GM19438 (cell line): ENCODE measurements around the gene CERS6.
"Not testable (repeated sequence)": the region's sequence is repeated elsewhere in the genome, so short reads cannot be mapped to it uniquely, and the experiment has no call there.

Source experiments
- ATAC-seq: cut with Tn5 transposase; IDR thresholded peaks from one replicate; pipeline ENCODE4 v1.9.1; 2021; ENCODE audit warnings: low read depth; ENCODE audit not compliant: unreplicated experiment

The CERS6 gene, protein sequence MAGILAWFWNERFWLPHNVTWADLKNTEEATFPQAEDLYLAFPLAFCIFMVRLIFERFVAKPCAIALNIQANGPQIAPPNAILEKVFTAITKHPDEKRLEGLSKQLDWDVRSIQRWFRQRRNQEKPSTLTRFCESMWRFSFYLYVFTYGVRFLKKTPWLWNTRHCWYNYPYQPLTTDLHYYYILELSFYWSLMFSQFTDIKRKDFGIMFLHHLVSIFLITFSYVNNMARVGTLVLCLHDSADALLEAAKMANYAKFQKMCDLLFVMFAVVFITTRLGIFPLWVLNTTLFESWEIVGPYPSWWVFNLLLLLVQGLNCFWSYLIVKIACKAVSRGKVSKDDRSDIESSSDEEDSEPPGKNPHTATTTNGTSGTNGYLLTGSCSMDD

DNA sequence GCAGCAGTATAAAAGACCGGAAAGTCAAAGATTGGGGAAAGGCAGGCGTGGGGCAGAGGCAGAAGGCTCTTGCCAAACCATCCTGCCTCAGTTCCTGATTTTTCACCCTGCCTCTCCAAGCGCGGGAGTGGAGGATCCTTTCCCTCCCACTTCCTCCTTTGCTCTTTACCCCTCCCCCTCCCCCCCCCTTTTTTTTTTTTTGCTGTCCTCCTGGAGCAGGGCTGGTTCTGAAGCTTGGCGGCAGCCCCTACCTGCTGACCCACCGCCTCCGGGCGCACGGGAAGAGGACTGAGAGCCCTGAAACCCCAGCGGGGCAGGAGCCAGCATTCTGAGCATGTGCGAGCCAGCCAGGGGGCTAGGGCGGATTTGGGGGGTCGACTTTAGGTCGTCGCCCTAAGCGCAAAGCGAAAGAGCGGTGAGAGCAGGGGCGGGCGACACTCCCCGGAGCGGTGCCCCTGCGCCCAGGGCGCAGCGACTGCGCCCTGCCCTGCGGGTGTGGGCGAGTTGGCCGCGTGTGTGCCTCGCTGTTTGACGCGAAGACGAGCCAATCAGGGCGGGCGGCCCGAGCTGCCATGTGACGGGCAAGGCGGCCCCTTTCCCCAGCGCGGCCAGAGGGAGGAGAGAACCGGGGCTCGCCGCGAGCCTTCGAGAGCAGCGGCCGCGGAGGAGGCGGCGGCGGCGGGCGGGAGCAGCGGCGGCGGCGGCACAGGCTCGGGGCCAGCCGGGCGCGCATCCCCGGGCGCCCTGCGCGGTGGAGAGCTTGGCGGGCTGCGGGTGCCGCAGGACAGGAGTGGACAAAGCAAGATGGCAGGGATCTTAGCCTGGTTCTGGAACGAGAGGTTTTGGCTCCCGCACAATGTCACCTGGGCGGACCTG lies at the start of gene CERS6:
Gene CERS6, plus strand, starts transcription at position 628 of the 876 bp plus-strand sequence. Its CDS starts 177 bp downstream, at position 805.
- ATAC-seq: peak; percentile 90

DNA sequence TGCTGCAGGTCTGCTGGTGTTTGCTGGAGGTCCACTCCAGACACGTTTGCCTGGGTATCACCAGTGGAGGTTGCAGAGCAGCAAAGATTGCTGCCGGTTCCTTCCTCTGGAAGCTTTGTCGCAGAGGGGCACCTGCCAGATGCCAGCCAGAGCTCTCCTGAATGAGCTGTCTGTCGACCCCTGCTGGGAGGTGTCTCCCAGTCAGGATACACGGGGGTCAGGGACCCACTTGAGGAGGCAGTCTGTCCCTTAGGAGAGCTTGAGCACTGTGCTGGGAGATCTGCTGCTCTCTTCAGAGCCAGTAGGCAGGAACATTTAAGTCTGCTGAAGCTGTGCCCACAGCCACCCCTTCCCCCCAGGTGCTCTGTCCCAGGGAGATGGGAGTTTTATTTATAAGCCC lies 43.8 kb upstream of the CERS6 start:
- not testable (repeated sequence) for ATAC-seq

- not testable (repeated sequence) for ATAC-seq
These were observed 43.0 kb upstream of the CERS6 start for GRCh38 chr2:168413101-168413500.

- ATAC-seq: no peak
These were observed 39.5 kb upstream of the CERS6 start for GRCh38 chr2:168416555-168416954.

- ATAC-seq: peak; percentile 55
These were observed 33.5 kb upstream of the CERS6 start for GRCh38 chr2:168422584-168422983.

- ATAC-seq: no peak
These were observed 31.7 kb upstream of the CERS6 start for GRCh38 chr2:168424112-168424951.

- ATAC-seq: no peak
These were observed 31.1 kb upstream of the CERS6 start for GRCh38 chr2:168424971-168425370.

DNA sequence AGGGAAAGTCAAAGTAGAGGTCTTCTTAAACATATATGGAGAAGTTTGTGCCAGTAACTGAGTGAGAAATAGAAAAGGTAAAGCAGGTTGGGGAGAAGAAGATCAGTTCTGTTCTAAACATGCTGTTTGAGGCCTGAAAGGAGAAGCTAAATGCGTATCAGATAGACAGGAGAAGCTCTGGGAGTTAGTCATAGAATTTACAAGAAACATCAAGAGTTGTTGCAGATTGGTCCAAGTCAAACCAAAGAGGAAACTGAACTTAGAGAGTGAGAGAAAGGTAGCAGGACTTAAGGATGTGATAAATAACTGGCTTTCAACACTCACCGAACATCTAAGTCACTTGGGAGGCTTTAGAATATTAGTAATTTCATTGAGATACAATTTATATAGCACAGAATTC lies 29.2 kb upstream of the CERS6 start:
- ATAC-seq: no peak

DNA sequence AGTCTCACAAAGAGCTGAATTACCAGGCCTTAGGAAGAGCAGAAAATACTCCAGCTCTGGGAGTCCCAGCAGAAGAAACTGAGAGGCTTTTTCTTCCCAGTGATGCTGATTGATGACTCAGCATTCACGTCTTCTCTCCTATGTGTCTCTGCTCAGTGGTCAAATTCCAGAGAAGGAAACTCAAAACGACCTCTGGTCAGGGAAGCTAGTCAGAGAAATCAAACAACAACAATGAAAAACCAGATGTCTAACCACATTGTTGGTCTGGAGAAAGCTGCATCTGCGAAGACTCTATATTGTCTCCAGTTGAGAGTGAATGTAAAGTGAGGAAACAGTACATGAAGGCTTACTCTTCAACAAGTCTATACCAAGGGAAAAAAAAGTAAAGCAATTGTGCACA lies 28.6 kb upstream of the CERS6 start:
- no peak for ATAC-seq

- no peak for ATAC-seq
These were observed 27.6 kb upstream of the CERS6 start for GRCh38 chr2:168428431-168428830.

DNA sequence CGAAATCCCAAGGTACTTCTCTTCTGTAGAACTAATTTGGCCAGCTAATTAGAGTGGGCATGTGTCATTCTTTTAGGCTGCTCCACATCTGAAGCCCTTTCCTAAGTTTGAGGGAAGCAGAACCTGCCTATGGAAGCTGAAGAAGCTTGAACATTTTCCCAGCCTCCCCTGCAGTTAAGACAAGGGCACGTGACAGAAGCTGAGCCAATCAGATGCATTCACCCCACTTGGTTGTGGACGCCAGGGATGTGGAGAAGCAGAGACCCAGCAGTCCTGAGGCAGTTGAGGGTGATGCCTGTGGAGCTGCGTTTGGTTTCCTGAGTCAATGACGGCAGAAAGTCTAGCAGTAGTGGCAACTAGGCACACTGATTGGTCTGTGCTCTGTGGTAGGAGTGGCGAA lies 26.1 kb upstream of the CERS6 start:
- no peak for ATAC-seq

- ATAC-seq: no peak
These were observed 25.6 kb upstream of the CERS6 start for GRCh38 chr2:168430431-168430830.

DNA sequence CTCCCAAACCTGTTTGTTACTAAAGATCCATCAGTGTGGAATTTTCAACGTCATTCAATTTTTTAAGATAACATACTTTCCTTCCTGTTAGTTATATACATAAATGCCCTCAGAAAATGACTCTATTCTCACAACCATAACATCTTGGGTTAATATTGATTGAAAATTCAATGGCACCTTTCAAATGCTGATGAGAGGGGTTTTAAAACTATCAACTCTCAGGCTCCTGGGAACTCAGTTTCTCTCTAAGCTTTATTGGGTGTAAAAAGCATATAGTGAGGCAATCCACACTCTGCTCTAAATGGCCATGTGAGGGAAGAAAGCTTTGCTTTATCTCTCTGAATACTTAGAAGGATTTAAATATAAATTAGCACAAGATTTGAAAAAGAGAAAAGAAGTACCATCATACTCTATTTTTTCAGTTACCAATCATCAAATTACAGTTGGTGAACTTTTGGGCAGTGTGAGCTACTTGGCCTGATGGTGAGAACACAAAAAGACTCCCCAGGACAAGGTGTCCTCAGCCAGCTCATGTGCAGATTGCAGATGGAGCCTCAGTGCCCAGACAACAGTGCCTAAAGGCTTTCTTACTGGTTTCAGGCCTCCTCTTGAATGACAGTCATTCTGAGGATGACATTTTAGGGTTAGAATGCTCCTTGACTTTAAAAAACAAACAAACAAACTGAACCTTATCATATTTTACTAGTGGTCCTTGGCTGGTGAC lies 24.6 kb upstream of the CERS6 start:
- no peak for ATAC-seq

GRCh38 chr2:168432100-168432499 lies 24.0 kb upstream of the CERS6 start:
- ATAC-seq: no peak

DNA sequence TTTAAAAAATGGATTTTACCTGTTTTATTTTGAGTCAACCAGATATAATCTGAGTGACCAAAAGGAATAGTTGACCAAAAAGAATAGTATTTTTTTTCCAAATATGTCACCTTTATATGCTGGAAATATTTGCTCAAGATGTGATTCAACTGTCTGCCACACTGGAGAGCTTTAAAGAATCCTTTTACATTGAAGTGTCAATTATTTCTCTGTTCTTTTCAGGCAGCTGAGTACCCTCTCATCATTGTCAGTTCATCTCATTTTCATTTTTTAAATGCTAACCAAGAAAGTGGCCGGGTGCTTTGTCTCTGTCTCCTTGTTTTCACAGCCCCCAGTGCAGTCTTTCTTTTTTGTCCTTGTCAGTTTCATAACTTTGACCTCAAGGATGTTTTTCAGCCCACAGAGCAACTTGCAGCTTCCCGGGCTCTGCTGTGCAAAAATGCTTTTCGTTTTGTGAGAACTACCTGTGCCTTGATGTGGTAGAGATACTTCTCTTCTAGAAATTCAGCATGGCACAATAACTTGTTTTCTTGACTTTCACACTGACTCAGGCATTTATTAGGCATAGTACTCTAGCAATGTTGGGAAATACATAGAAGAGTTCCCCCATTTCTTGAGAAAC lies 23.4 kb upstream of the CERS6 start:
- ATAC-seq: peak; percentile 85

- ATAC-seq: no peak
These were observed 22.5 kb upstream of the CERS6 start for GRCh38 chr2:168433527-168433926.

DNA sequence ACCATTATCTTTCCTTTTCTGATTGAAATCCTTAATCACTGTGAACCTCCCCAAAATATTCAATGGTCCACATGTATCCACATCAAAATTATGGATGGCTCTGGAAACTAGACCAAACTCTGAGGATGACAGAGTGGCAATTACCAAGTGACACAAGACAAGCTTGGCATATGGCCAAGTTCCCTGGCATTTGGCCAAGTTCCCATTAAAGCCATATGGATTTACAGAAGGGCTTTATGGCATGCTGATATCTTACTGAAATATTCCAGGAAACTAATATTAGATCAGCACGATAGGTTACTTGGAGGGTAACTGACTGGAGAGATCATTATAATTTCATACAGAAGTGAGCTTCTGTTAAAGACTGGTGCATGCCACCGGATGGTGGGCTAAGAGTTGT lies 21.9 kb upstream of the CERS6 start:
- no peak for ATAC-seq

DNA sequence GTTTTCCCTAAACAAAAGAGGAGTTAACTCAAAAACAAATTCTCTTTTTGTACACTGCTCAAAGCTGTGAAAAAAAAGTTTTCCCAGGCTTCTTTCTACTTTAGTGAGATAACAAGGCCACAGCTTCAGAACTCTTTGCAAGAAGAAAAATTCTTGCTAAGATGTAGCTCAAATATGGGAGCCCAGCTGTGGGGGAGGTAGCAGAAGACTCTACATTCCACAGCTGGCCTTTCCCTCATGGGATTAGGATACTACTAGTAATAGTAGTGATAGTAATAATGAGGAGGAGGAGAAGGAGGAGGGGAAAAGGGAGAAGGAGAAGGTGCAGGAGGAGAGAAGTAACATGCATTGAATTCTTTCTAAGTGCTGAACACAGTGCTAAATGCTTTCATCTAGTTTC lies 19.2 kb upstream of the CERS6 start:
- ATAC-seq: no peak

DNA sequence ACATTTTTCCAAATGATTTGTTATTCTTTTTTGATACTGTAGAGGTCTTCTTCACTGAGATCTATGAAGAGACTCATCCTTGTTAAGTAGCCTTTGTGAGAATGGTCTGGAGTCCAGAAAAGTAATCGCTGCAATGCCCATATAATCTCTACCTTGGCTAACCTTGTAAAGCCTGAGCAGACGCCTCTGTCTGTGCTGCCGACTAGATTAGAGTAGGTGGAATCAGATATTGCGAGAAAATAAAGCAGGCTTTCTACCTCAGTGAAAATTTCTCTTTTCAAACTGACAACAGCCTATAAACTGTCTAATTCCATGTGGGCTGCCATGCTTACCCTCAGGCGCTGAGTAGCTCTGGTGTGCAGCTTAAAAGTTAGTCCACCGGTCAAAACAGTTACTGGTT lies 17.5 kb upstream of the CERS6 start:
- ATAC-seq: no peak

- no peak for ATAC-seq
These were observed 16.5 kb upstream of the CERS6 start for GRCh38 chr2:168439536-168439935.
